Epidermal melanocyte (primary cell): Measurements from ENCODE around the gene ATF3.
A peak's percentile ranks its signal among the peaks of the same experiment; 100 is the strongest.

ENCODE experiments used
- DNase-seq: peaks from one replicate; pipeline ENCODE4 v3.0.0; 2011; ENCODE audit warnings: low spot score; ENCODE audit not compliant: insufficient read length

ATF3 gene, protein sequence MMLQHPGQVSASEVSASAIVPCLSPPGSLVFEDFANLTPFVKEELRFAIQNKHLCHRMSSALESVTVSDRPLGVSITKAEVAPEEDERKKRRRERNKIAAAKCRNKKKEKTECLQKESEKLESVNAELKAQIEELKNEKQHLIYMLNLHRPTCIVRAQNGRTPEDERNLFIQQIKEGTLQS

GRCh38 chr1:212608392-212608958, at the start of gene ATF3:
Gene ATF3 (plus strand): TSS chr1:212608761. CDS start chr1:212615022, 6,261 bp downstream.
- peak; percentile 93 for DNase-seq

DNA sequence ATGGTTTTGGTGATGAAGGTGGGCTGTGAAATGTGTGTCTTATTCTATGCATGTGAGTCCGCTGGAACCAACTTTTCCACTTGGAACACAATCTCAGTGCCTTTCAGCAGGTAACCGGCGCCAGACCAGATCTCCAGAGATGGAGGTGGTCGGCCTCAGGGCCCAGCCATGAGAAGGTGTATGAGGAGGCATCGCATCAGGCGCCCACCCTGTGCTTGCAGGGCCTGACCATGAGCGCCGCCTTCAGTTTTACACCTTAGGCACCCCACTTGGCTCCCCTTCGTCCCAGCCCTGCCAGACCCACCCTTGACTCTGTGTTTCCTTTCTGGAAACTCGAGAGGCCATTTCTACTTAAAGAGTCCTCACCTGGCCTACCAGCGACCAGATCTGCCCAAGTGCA, 48.6 kb upstream of the ATF3 start:
- DNase-seq: no peak

DNA sequence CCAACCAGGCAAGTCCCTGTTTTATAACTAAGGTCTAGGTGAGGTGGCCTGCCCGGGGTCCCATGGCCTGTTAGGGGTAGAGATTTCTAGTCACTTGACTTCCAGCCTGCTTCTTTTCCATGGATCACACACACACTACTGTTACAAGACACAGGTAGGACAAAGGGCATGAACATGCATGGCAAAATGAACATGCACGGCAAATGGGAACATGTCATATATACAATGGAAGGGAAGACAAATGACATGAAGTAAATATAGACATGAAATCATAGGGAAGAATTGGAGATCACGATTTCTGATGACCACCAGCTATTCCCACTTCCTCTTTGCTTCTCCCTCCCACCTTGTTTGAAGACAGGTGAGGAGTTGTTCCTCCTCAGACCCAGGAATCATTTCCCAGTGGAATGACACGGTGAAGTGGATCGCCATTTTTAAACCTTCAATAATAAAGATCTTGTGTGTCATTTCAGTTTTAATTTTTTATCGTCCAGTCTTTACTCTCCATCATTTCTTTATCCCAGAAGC, 47.6 kb upstream of the ATF3 start:
- DNase-seq: no peak

GRCh38 chr1:212561501-212561931, 47.0 kb upstream of the ATF3 start:
- no peak for DNase-seq

- no peak for DNase-seq
Measured at GRCh38 chr1:212562771-212563170, 45.8 kb upstream of the ATF3 start.

DNA sequence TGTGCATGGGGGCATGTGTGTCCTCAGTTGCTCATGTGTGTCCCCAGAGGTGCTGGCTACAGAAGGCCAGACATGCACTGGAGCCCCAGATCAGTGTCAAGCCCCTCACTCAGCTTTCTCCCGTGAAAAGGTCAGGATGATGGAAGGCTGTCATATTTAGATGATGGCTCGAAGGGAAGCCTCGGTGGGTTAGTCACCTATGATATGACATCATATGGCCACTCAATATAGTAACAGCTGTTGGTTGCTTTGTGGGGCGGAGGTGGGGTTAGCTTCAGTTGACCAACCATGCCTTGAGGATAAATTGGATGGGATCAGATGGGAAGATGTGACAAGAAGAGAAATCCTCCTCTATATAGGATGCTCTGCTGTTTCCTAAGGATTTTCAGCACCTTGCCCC, 43.5 kb upstream of the ATF3 start:
- no peak for DNase-seq

GRCh38 chr1:212565571-212566305, 42.8 kb upstream of the ATF3 start:
- no peak for DNase-seq

DNA sequence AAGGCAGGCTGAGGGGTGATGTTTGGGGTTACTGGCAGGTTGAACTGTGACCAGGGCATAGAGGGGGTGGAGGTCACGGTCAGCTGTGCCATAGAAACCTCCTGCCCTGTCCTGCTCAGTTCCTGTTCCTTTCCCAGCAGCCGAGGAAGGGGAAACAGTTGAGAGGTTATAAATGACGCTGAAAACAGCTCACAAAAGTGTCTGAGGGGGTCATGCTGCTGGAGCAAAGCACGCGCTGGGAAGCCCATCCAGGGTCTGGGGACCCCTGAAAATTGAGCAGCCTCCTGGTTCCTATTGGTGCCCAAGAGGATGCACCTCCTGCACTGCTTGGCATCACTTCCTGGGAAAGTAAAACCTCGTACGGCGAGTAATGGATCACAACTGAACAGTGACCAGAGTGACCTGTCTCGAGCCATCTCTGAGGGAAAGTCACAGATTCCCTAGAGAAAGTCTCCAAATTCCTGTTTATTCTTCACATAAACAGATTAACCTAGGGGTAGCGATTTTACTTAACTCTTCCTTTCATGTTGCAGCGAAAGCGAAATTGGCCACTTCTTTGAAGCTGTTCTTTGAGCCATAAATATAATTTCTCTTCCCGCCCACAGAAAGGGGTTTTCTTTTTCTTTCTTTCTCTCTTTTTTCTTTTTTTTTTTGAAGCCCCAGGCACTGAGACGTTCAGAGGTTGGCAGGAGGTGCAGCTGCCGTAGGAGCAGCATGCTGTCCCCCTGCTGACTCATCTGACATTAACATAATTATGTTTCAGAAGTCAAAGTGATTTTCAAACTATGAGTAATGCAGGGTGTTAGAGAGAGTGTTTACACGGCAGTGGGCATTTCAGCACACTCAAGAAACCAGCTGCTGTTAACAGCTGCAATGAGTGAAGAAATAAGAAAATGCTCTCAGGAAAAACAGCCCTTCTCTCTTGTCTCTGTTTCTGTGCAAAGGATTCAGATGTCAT, 41.8 kb upstream of the ATF3 start:
- DNase-seq: peak; percentile 35

GRCh38 chr1:212567638-212568037, 40.9 kb upstream of the ATF3 start:
- DNase-seq: no peak

- no peak for DNase-seq
Measured at GRCh38 chr1:212568978-212569537, 39.5 kb upstream of the ATF3 start.

- no peak for DNase-seq
Measured at GRCh38 chr1:212574732-212575131, 33.8 kb upstream of the ATF3 start.

DNA sequence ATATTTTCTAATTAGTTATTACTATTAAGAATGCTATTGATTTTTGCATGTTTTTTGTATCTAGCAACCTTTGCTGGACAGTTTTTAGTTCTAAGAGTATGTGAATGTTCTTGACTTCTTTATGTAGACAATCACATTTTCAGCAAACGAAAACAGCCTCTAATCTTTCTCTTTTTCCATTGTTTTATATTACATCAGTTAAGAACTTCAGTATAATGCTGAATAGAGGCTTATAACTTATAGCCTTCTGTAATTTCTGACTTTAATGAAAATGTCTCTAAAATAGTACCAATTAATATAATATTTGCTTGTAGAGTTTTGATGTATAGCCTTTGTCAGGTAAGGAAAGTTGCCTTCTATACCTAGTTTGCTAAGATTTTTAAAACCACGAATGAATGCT, 33.2 kb upstream of the ATF3 start:
- no peak for DNase-seq

GRCh38 chr1:212578041-212578440, 30.5 kb upstream of the ATF3 start:
- DNase-seq: no peak

DNA sequence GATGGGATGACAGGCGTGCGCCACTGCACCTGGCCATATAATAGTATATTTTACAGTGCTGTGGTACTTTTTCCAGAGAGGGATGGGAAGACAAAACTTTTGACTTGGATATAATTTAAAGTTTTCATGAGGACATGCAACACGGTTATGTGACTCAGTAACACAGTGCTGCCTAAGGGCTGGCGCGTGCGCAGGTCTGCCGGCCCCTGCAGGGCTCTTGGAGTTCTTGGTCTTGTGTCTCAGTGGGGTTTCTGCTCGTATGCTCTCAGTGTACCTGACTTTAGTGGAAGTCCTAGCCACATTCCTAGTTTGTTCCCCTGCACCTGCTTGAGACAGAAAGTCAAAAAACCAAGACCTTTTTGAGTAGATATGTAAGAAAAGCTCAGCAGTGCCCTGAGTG, 27.5 kb upstream of the ATF3 start:
- DNase-seq: no peak

GRCh38 chr1:212582291-212582690, 26.3 kb upstream of the ATF3 start:
- no peak for DNase-seq

DNA sequence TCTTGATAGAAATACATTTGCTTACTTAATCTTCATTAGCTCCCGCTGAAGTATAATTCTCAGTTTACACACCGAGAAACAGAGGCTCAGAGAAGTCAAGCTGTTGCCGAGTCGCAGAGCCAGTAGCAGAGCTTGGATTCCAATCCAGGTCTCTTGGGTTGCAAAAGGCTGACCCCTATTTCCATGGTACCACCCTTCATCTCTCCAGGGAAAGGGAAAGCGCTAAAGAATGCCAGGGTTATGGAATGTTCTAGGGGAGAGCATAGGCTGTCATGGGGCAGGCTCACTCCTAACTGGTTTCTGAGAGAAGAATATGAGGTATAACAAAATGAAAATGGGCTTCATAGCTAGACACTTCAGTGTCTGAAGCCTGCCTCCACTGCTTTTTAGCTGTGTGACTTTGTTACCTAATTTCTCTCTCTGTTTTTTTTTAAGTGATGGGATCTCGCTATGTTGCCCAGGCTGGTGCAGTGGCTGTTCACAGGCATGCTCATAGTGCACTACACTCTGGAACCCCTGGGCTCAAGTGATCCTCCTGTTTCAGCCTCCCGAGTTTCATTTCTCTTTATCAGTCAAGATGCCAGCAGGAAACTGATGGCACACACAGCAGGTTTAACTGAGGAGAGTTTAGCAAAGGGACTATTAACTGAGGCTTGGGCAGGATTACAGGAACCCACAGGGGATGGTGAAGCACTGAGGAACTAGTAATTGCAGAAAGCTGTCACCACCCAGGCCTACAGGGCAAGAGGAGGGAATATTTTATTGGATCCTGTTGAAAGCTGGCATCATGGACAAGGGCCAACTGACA, 25.5 kb upstream of the ATF3 start:
- DNase-seq: no peak

DNA sequence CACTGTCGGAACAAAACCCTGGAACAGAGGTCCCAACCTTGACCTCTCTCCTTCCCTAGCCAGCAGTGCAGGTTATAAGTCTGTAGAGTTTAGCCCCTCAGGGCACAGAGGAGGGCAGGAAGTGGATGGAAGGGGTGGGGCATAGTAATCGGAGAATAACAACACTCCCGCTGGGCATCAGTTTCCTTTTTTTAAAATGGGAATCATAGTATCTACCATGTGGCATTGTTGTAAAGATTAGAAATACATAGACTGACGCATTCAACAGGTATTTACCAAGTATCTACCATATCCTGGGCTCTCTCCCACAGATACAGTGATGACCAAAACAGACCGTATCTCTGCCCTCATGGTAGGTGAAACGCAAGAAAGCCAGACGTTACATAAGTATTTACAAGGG, 24.9 kb upstream of the ATF3 start:
- no peak for DNase-seq

DNA sequence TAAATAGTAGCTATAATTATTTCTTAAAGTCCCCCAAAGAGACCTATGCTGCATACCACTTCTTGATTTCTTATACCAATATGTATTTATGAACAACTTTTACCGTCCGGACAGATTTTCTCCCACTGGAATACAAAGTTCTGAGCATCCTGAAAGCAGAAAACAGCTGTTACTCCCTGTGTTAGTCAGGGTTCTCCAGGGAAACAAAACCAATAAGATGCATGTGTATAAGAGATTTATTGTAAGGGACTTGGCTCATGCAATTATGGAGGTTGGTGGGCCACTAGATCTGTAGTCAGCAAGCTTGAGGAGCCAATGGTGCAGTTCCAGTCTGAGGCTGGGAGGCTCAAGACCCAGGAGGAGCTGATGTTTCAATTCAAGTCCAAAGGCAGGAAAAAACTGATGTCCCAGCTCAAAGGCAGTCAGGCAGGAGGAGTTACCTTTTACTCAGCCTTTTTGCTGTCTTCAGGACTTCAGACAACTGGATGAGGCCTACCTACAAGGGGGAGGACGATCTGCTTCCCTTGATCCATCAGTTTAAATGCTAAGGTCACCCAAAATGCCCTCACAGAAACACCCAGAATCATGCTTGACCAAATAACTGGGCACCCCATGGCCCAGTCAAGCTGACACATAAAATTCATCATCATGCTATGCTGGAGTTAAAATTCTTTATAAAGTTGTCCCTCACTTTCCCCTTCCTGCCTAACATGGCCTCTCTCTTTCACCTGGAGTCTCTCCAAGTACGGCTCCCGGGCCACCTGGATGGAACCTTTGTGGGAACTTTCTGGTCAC, 24.3 kb upstream of the ATF3 start:
- no peak for DNase-seq

- no peak for DNase-seq
Measured at GRCh38 chr1:212585210-212585609, 23.4 kb upstream of the ATF3 start.
